Panc1 (cell line): ENCODE data around the gene LOX. TPM values are rescaled to one million over a fixed set of nuclear protein-coding genes. Genes with fewer than 3 reads are reported as not detected.

Experiments used
- ATAC-seq: fragments of 200-7000 bp; cut with Tn5 transposase; 2 replicates; pipeline ENCODE4 v1.9.1; 2020; ENCODE audit warnings: mild to moderate bottlenecking, moderate library complexity
- BruUV-seq: library from RNA; stranded (reverse); fragments of 400-500 nt; replicated peaks from 2 replicates; lab custom pipeline; 2021; lab: Mats Ljungman, UMichigan
- CTCF ChIA-PET: fragments of 300-600 bp; sonication (Branson Sonifier 250); formaldehyde crosslinking; loops from one replicate; lab custom pipeline; 2022; ENCODE audit warnings: antibody characterized with exemption; lab: Charles Lee
- POLR2A ChIA-PET: fragments of 300-600 bp; sonication (Branson Sonifier 250); formaldehyde crosslinking; loops from one replicate; lab custom pipeline; 2022; ENCODE audit warnings: antibody characterized with exemption; lab: Charles Lee
- DNase-seq: peaks from one replicate; pipeline ENCODE4 v3.0.0-alpha.2; 2010; ENCODE audit warnings: low read depth, low spot score
- H3K27ac ChIP-seq: 2 replicates; pipeline ENCODE4 v1.5.1; 2011; ENCODE audit warnings: mild to moderate bottlenecking, low read length, inconsistent platforms
- H3K27me3 ChIP-seq: fragments of 200-500 bp; sonication (Bioruptor generic); 2 replicates; pipeline ENCODE4 v1.6.0; 2014; ENCODE audit warnings: low read length, inconsistent platforms; ENCODE audit not compliant: control insufficient read depth, insufficient read depth
- H3K36me3 ChIP-seq: fragments of 200-500 bp; sonication (Bioruptor generic); 2 replicates; pipeline ENCODE4 v1.5.1; 2014; ENCODE audit warnings: inconsistent platforms, mild to moderate bottlenecking, low read length, moderate library complexity; ENCODE audit not compliant: control insufficient read depth, insufficient read depth
- H3K4me1 ChIP-seq: 2 replicates; pipeline ENCODE4 v1.5.1; 2011; ENCODE audit warnings: inconsistent platforms, mild to moderate bottlenecking, low read length, moderate library complexity; ENCODE audit not compliant: control insufficient read depth, insufficient read depth
- H3K4me3 ChIP-seq, 2 experiments: 2 replicates each; pipeline ENCODE4 v1.5.1; 2011 to 2012; ENCODE audit warnings: low read depth in 2 of 2, low read length in 2 of 2, mild to moderate bottlenecking in 2 of 2, inconsistent platforms in 1 of 2, moderate library complexity in 1 of 2
- H3K9me3 ChIP-seq: fragments of 200-500 bp; sonication (Bioruptor generic); 2 replicates; pipeline ENCODE4 v1.5.1; 2014; ENCODE audit warnings: low read depth, mild to moderate bottlenecking, inconsistent platforms, low read length, moderate library complexity; ENCODE audit not compliant: control insufficient read depth, insufficient read depth
- CTCF ChIP-seq: fragments of 450-650 bp; IDR thresholded peaks from 2 replicates; pipeline ENCODE4 v1.5.1; 2017; ENCODE audit warnings: mild to moderate bottlenecking
- POLR2AphosphoS5 ChIP-seq: IDR thresholded peaks from 2 replicates; pipeline ENCODE4 v1.6.1; 2012; ENCODE audit warnings: mild to moderate bottlenecking, low read depth, low read length, moderate library complexity
- REST ChIP-seq, 2 experiments: IDR thresholded peaks; 2 replicates each; pipeline ENCODE4 v1.6.1; 2011 to 2012; ENCODE audit warnings: low read depth in 2 of 2, control low read depth in 1 of 2, low read length in 1 of 2, mild to moderate bottlenecking in 1 of 2, moderate library complexity in 1 of 2; ENCODE audit not compliant: insufficient read depth in 1 of 2
- SIN3A ChIP-seq: IDR thresholded peaks from 2 replicates; pipeline ENCODE4 v1.6.1; 2012; ENCODE audit warnings: low read depth, mild to moderate bottlenecking, low read length, moderate library complexity, borderline replicate concordance; ENCODE audit not compliant: insufficient read depth
- TCF7L2 ChIP-seq: IDR thresholded peaks from 2 replicates; pipeline ENCODE4 v1.6.1; 2011; ENCODE audit warnings: mild to moderate bottlenecking, low read depth, low read length, inconsistent platforms
- in situ Hi-C: cut with HindIII; loops from 2 replicates; pipeline ENCODE4 v1.10.0; 2016; ENCODE audit warnings: low sequenced_read_pairs, low pct_unique_long_range_greater_than_20kb
- intact Hi-C: fragments of 100-400 bp; cut with micrococcal nuclease; formaldehyde crosslinking; loops from one replicate; pipeline ENCODE4 v1.10.0; 2022; ENCODE audit not compliant: unreplicated experiment
- total RNA-seq: library from RNA; stranded (reverse); gene quantifications from one replicate; pipeline ENCODE4 v1.2.1, GENCODE V29; 2021; ENCODE audit not compliant: unreplicated experiment

LOX gene
- total RNA-seq, 1 experiment from 2014 or later = 0.62 TPM

GRCh38 chr5:122053181-122054109 is 24.6 kb downstream of the LOX start:
- intact Hi-C loops (no loop called here), in situ Hi-C loops (no loop called here)
- BruUV-seq = no TSS peak

More at GRCh38 chr5:122053181-122054109, 24.6 kb downstream of the LOX start:
- H3K4me3 ChIP-seq = no peak overlapping the region
- no peak for TF ChIP-seq SIN3A
- TF ChIP-seq REST (IDR thresholded peaks at IDR 0.05; ENCODE audit: insufficient read depth in 1 of 2, low read depth in 2 of 2, low read length in 1 of 2) = no peak
- no peak for TF ChIP-seq CTCF
- TF ChIP-seq TCF7L2 = no peak
- no peak for TF ChIP-seq POLR2AphosphoS5
- H3K9me3 ChIP-seq = no peaks in the 10 kb centered on the region
- no peaks in the 10 kb centered on the region for H3K27me3 ChIP-seq
- ChIA-PET CTCF (interaction anchor here (0.7 kb wide), 1 partner anchor 580 kb away, joined by 6 read pairs; no protein-coding TSS in a partner anchor), POLR2A (no interaction called here)
- DNase-seq (no peak), ATAC-seq (no peak)
- no peaks in the 10 kb centered on the region for H3K36me3 ChIP-seq
- no peak overlapping the region for H3K27ac ChIP-seq
- no peaks in the 10 kb centered on the region for H3K4me1 ChIP-seq
